GM12872 (cell line): ENCODE data around the gene COX8C.

Experiments used
- CTCF ChIP-seq: IDR thresholded peaks from 3 replicates; pipeline ENCODE4 v1.5.1; 2011; ENCODE audit warnings: low read depth, mild to moderate bottlenecking, low read length, moderate library complexity; ENCODE audit not compliant: insufficient read depth

Gene COX8C

GRCh38 chr14:93395231-93395630, 48.2 kb downstream of the COX8C start:
- TF ChIP-seq CTCF: no peak

- TF ChIP-seq CTCF: no peak
Observed at GRCh38 chr14:93396456-93396855, 49.5 kb downstream of the COX8C start.
